SH-SY5Y (cell line): Measurements from ENCODE around the gene VAV3.

Experiments used
- GATA2 ChIP-seq: IDR thresholded peaks from 2 replicates; pipeline ENCODE4 v1.6.1; 2011; ENCODE audit warnings: mild to moderate bottlenecking, low read depth, low read length
- GATA3 ChIP-seq: IDR thresholded peaks from 2 replicates; pipeline ENCODE4 v1.6.1; 2011; ENCODE audit warnings: low read depth, mild to moderate bottlenecking, low read length, moderate library complexity

Gene VAV3

DNA sequence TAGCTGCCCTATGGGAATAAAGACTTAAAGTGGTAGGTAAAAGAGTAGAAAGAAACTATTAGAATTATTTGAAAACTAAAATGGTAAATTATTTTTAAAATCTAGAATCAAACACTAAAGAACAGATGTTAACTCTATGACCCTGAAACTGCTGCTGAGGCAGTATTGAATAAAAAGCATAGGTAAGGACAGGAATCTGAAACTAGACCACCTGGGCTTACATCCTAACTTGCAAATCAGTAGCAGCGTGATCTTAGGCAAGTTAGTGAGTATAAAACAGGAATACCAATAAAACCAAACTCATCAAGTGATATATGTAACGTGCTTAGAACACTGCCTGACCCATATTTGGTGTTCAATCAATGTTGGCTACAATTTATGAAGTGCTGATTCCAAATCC, 257.9 kb downstream of the VAV3 start:
- TF ChIP-seq GATA2: no peak
- TF ChIP-seq GATA3: no peak

DNA sequence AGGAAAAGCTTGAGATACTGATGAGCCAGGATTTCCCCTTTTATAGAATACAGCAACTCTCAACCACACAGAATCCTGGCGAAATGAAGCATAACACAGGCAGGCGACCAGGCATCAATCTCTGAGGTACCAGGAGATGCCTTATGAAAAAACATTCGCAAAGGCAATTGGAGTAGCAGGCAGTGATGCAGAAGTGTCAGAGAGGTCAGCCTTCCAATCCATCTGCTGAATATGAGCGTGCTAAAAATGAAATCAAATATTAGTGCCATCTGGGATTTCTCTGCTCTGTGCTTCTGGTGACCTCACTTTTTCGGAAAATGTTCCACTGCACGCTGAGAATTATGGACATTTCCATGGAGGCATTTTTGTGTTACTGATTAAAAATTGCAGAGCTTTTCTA, 258.8 kb downstream of the VAV3 start:
- TF ChIP-seq GATA3: no peak
- TF ChIP-seq GATA2: no peak

DNA sequence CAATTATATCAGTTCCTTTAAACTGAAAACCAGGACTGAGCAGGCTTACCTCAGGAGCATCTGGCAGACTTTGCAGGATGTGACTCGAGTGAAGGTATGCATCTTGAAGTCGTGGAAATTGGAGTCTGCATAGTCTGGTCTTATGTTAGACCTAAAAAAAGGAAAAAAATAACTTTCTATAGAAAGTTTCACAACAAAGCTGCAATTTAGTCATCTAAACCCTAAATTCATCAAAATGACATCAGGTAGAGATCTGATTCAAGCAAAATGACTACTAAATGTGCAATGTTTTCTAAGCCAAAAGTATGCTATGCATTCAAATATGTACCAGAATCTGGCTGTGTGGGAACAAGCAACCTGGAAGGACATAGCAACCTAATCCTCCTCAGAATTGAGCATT, 260.1 kb downstream of the VAV3 start:
- TF ChIP-seq GATA3: no peak

DNA sequence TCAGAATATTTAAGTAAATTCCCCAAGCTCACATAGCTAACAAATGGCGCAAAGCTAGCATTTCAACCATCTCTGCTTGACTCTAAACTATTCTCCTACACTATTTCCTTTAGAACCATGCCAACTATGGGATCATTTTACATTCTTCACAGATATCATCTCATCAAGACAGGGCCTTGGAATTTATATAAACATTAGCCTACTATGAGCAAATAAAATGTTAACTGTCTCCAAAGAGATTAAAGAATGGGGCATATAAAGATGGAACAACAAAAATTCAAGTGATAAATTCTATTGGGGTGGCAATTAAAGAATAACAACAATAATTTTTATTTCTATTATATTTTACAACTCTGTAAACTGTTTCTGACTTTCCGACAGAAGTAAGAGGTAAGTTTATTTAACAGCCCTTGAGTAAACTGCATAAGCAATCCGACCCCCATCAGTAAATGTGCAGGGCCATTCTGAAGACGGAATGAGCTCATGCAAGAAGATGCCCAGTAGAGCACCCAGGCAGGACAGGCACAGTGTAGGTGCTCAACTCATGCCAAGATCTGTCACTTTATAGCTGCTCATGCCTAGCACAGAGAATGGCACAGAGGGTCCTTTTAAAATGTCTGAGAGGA, 261.9 kb downstream of the VAV3 start:
- TF ChIP-seq GATA2 (no peak), GATA3 (no peak)

- no peak for TF ChIP-seq GATA2
- no peak for TF ChIP-seq GATA3
Measured at GRCh38 chr1:107698161-107698560, 266.8 kb downstream of the VAV3 start.

GRCh38 chr1:107695341-107695740, 269.6 kb downstream of the VAV3 start:
- TF ChIP-seq GATA3 (no peak), GATA2 (no peak)

DNA sequence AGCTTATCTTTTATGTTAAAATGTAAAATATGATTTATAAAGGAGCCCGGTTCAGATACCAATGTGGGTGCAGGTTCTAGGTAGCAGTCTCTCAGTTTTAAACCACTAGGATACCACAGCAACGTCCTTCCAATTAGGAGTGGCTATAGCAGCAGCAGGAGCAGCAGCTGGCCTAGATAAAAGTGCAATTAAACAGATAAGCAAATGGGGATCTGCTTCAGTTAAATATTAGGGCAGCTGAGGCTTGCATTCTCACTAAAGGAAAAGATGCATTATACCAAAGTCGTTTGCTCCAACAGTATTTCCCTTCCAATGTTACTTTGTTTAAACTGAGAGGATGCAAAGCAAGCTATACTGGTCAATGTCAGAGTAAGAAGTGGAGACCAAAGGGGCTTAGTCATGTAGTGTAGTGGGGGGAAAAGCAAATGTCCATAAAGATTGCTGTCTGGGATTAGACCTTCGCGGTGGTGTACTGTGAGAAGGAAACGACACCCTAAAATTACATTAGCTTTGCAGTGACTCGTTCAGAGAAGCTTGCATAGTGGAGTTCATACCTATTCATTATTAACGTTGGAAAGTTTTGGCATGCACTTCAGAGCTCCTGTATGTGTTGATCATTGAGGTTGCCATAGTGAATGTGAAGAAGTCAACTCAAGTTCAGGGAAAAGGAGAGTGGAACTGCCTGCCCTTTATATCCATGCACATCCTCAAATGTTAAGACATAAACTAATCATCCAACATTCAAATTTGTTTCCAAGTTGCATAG, 272.2 kb downstream of the VAV3 start:
- TF ChIP-seq GATA2: peak; percentile 87
- peak; percentile 54 for TF ChIP-seq GATA3

GRCh38 chr1:107691540-107691939, 273.4 kb downstream of the VAV3 start:
- TF ChIP-seq GATA2 (no peak), GATA3 (no peak)

GRCh38 chr1:107690491-107690890, 274.5 kb downstream of the VAV3 start:
- TF ChIP-seq GATA3 (no peak), GATA2 (no peak)

GRCh38 chr1:107689733-107690132, 275.2 kb downstream of the VAV3 start:
- no peak for TF ChIP-seq GATA2
- TF ChIP-seq GATA3: no peak

GRCh38 chr1:107689159-107689558, 275.8 kb downstream of the VAV3 start:
- TF ChIP-seq GATA3 (no peak), GATA2 (no peak)

DNA sequence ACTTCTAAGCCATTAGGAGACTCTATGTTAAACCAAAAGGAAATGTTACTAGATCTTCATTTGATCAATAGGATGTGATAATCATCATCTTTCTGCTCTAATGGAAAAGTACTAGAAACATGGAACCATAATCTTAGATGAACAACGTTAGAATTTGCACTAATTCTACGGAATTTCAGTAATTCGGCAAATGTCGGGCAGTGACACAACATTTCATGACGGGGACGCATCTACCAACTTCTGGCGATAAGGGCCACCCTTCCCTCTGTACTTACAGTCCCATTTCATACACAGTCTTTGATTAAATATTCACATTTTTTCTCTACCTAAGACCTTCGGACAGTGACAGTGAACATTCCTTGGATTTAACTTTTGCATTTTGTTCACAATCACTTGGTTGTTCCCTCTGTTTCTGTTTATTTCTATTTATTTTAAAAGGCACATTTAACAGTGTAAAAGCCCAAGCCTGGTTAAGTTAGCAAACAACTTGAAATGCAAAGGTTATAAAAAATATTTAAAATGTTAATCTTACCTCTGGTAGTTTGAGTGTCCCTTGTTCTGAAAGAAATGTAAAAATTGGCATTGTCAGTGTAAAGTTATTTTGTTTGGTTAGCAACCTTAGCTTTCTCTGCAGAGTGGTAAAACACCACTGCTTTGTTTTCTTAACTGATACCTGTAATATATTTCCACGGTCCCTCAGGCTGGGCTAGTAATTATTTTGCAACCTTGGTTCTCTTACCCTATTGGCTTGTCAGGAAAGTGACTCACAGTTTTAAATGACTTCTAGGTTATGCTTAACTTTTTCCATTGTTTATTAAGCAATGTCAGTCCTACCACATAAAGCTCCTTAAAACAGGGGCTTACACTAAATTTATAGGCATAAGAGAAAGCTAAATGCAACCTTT, 276.9 kb downstream of the VAV3 start:
- no peak for TF ChIP-seq GATA2
- no peak for TF ChIP-seq GATA3

DNA sequence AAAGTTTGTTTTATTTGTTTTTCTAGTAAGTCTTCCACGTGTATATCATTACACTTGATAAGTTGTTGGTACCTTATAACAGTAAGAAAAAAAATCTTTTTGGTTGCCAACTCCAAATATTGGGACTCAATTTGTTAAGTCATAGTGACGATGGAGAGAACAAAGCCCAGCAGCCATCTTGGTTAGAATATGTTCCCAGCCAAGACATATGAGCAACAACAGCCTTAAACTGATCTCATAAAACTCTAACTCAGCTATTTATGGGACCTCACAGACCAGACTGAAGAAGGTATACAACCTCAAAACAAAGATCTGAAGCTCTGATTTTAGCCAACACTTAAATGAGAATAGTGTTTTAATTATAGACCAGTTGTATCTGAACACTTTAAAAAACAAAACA, 281.3 kb downstream of the VAV3 start:
- TF ChIP-seq GATA2 (no peak), GATA3 (no peak)

DNA sequence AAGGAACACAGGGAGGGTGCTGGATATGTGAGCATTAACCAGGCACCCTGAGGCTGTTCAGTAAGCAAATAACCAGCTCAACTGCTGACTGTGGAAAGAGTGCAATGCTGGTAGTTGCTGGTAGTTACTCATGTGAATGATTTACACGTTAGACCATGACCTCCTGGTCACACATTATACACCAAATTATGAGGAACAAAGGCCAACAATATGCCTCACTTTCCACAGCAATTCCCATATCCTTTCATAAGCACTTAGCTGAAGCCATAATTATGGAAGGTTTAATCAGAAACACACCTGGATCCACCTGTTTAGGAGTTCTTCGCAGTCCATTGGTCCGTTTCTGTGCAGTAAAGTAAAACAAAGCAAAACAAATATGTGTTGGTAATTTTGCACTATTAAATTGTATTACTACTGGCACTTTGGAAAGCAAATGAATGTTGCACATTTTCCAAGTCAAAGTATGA, 281.8 kb downstream of the VAV3 start:
- TF ChIP-seq GATA3 (no peak), GATA2 (no peak)
